SK-MEL-5 (cell line): Measurements from ENCODE around the gene HOXB8. TPM values are rescaled to one million over a fixed set of nuclear protein-coding genes. Genes with fewer than 3 reads are reported as not detected.
A peak's percentile ranks its signal among the peaks of the same experiment; 100 is the strongest.

Experiments used
- DNase-seq: peaks from one replicate; pipeline ENCODE4 v3.0.0-alpha.2; 2016; ENCODE audit warnings: low read depth, low spot score
- in situ Hi-C: cut with HindIII; loops from 2 replicates; pipeline ENCODE4 v1.10.0; 2016; ENCODE audit warnings: low sequenced_read_pairs, high pct_unique_total_duplicates, low pct_unique_long_range_greater_than_20kb
- total RNA-seq: library from RNA; depleted of rRNA; stranded (reverse); fragments of >200 nt; shearing (Covaris generic); gene quantifications from 2 replicates; pipeline ENCODE4 v1.2.3, GENCODE V29; 2014

HOXB8 gene
- total RNA-seq, 1 experiment from 2014 or later: 1.6 TPM

- in situ Hi-C loops: no loop called here
- DNase-seq: no peak
Measured at GRCh38 chr17:48639982-48640857, 25.1 kb upstream of the HOXB8 start.

- in situ Hi-C loops: no loop called here
- DNase-seq: no peak
Measured at GRCh38 chr17:48639136-48639535, 24.0 kb upstream of the HOXB8 start.

GRCh38 chr17:48637323-48638260, 22.5 kb upstream of the HOXB8 start:
- in situ Hi-C loops: no loop called here
- DNase-seq: no peak

GRCh38 chr17:48636177-48637018, 21.3 kb upstream of the HOXB8 start:
- peak; percentile 90 for DNase-seq
- in situ Hi-C loops: no loop called here

GRCh38 chr17:48634493-48635208, 19.6 kb upstream of the HOXB8 start:
- no peak for DNase-seq
- in situ Hi-C loops: no loop called here

GRCh38 chr17:48633266-48633677, 18.2 kb upstream of the HOXB8 start:
- DNase-seq: no peak
- in situ Hi-C loops: no loop called here

GRCh38 chr17:48632579-48633265, 17.6 kb upstream of the HOXB8 start:
- in situ Hi-C loops: no loop called here
- DNase-seq: no peak

GRCh38 chr17:48631693-48632578, 16.8 kb upstream of the HOXB8 start:
- in situ Hi-C loops: no loop called here
- DNase-seq: no peak

- in situ Hi-C loops: no loop called here
- DNase-seq: no peak
Measured at GRCh38 chr17:48630925-48631692, 16.0 kb upstream of the HOXB8 start.

GRCh38 chr17:48630009-48630924, 15.2 kb upstream of the HOXB8 start:
- no peak for DNase-seq
- in situ Hi-C loops: no loop called here

GRCh38 chr17:48629411-48629759, 14.3 kb upstream of the HOXB8 start:
- in situ Hi-C loops: no loop called here
- no peak for DNase-seq

GRCh38 chr17:48628649-48629410, 13.7 kb upstream of the HOXB8 start:
- no peak for DNase-seq
- in situ Hi-C loops: no loop called here

- in situ Hi-C loops: no loop called here
- no peak for DNase-seq
Measured at GRCh38 chr17:48627623-48628521, 12.8 kb upstream of the HOXB8 start.
